Stimulated activated naive CD8-positive, alpha-beta T cell treated with anti-CD3 and anti-CD28 coated beads, Interleukin-15, Interleukin-2, amounts not matched to agents 100 U/mL and 50 U/mL, for 24 hours (primary cell): ENCODE measurements around the gene CHRNA1.
"Not testable (repeated sequence)": the region's sequence is repeated elsewhere in the genome, so short reads cannot be mapped to it uniquely, and the experiment has no call there.

Experiments used
- ATAC-seq: fragments of 150-1000 bp; cut with Tn5 transposase; one replicate; pipeline ENCODE4 v1.10.0; 2021
- DNase-seq: peaks from one replicate; pipeline ENCODE4 v3.0.0; 2021

Gene CHRNA1

GRCh38 chr2:174713686-174714085 is 50.6 kb downstream of the CHRNA1 start:
- DNase-seq (no peak), ATAC-seq (no peak)

- ATAC-seq (no peak), DNase-seq (no peak)
Measured at GRCh38 chr2:174711206-174711605, 53.1 kb downstream of the CHRNA1 start.

GRCh38 chr2:174709416-174710004 is 54.8 kb downstream of the CHRNA1 start:
- not testable (repeated sequence) for ATAC-seq

GRCh38 chr2:174708713-174709112 is 55.6 kb downstream of the CHRNA1 start:
- DNase-seq (no peak), ATAC-seq (no peak)

More at GRCh38 chr2:174709416-174710004, 54.8 kb downstream of the CHRNA1 start:
- not testable (repeated sequence) for DNase-seq

- DNase-seq (no peak), ATAC-seq (no peak)
Measured at GRCh38 chr2:174705321-174705720, 59.0 kb downstream of the CHRNA1 start.

- ATAC-seq: no peak
Measured at GRCh38 chr2:174704642-174705041, 59.6 kb downstream of the CHRNA1 start.

GRCh38 chr2:174704061-174704460 is 60.2 kb downstream of the CHRNA1 start:
- no peak for DNase-seq
- ATAC-seq: no peak

More at GRCh38 chr2:174704642-174705041, 59.6 kb downstream of the CHRNA1 start:
- DNase-seq: no peak

- DNase-seq: no peak
- ATAC-seq: no peak
Measured at GRCh38 chr2:174703430-174703829, 60.8 kb downstream of the CHRNA1 start.

- DNase-seq: no peak
- no peak for ATAC-seq
Measured at GRCh38 chr2:174702541-174702940, 61.7 kb downstream of the CHRNA1 start.

- peak; percentile 28 for DNase-seq
- ATAC-seq: peak; percentile 33
Measured at GRCh38 chr2:174699993-174700766, 64.1 kb downstream of the CHRNA1 start.
